ENCODE data around the gene STIM1. TPM values are rescaled to one million over a fixed set of nuclear protein-coding genes. Genes with fewer than 3 reads are reported as not detected.

STIM1 gene
- total RNA-seq, 1 donor from 2014 or later, result 77.6 TPM

GRCh38 chr11:3823303-3823702 is 32.2 kb upstream of the STIM1 start:
- H3K9me3 Mint-ChIP-seq, result no peaks in the 10 kb centered on the region
- no peak for DNase-seq (ENCODE audit: low spot score)
- no peak overlapping the region for H3K4me3 Mint-ChIP-seq (ENCODE audit: low read depth)
- H3K27ac Mint-ChIP-seq, result peak overlapping the region; percentile 55
- intact Hi-C loops (cut with micrococcal nuclease), result no loop called here
- H3K36me3 Mint-ChIP-seq (ENCODE audit: low read depth), result peaks cover 54% of the 10 kb centered on the region
- peaks cover 24% of the 10 kb centered on the region for H3K4me1 Mint-ChIP-seq (ENCODE audit: low read depth)
- no peaks in the 10 kb centered on the region for H3K27me3 Mint-ChIP-seq (ENCODE audit: low read depth)

- intact Hi-C loops (cut with micrococcal nuclease), result loop anchor here (1.0 kb wide), 2 partner anchors 17 to 248 kb away; no protein-coding TSS in a partner anchor
- no peak for DNase-seq (ENCODE audit: low spot score)
- H3K4me1 Mint-ChIP-seq (ENCODE audit: low read depth), result peaks cover 24% of the 10 kb centered on the region
- H3K9me3 Mint-ChIP-seq, result no peaks in the 10 kb centered on the region
- H3K36me3 Mint-ChIP-seq (ENCODE audit: low read depth), result peaks cover 56% of the 10 kb centered on the region
- no peak overlapping the region for H3K4me3 Mint-ChIP-seq (ENCODE audit: low read depth)
- peak overlapping the region; percentile 48 for H3K27ac Mint-ChIP-seq
- H3K27me3 Mint-ChIP-seq (ENCODE audit: low read depth), result no peaks in the 10 kb centered on the region
Observed at GRCh38 chr11:3823762-3824506, 31.5 kb upstream of the STIM1 start.

DNA sequence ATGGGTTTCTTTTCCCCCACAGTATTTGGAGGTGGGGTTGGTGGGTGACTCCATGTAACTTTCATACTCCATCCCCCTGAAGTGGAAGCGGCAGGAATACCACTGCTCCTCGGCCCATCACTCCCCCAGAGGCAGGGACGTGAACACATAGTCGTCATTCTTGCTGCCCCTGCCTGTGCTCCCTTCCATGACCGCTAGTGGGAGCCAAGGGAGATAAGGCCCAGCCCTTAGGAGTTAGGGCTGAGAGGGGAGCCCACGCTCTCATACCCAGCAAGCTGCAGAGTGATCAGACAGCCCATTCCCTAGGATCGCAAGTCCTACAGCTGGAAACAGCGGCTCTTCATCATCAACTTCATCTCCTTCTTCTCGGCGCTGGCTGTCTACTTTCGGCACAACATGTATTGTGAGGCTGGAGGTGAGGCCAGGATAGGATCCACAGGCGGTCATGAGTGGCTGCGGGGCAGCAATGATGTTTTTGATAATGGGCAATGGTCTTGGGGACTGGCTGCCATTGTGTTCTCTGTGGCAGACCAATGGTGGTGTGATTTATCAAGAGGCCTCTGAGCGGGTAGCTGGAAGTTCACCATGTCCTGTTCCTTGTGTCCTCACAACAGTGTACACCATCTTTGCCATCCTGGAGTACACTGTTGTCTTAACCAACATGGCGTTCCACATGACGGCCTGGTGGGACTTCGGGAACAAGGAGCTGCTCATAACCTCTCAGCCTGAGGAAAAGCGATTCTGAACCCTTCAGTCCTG is 30.6 kb upstream of the STIM1 start:
- Mint-ChIP-seq H3K36me3 (ENCODE audit: low read depth) (peaks cover 59% of the 10 kb centered on the region), H3K9me3 (no peaks in the 10 kb centered on the region), H3K4me1 (ENCODE audit: low read depth) (peaks cover 24% of the 10 kb centered on the region), H3K27me3 (ENCODE audit: low read depth) (no peaks in the 10 kb centered on the region), H3K27ac (peak overlapping the region; percentile 48), H3K4me3 (ENCODE audit: low read depth) (no peak overlapping the region)
- peak; percentile 67 for DNase-seq (ENCODE audit: low spot score)
- intact Hi-C loops (cut with micrococcal nuclease), result loop anchor here (1.0 kb wide), 2 partner anchors 16 to 247 kb away; no protein-coding TSS in a partner anchor

GRCh38 chr11:3825473-3826154 is 29.9 kb upstream of the STIM1 start:
- DNase-seq (ENCODE audit: low spot score), result no peak
- Mint-ChIP-seq H3K4me1 (ENCODE audit: low read depth) (peaks cover 30% of the 10 kb centered on the region), H3K27ac (peak overlapping the region; percentile 53), H3K36me3 (ENCODE audit: low read depth) (peaks cover 66% of the 10 kb centered on the region), H3K9me3 (no peaks in the 10 kb centered on the region), H3K27me3 (ENCODE audit: low read depth) (no peaks in the 10 kb centered on the region), H3K4me3 (ENCODE audit: low read depth) (no peak overlapping the region)
- intact Hi-C loops (cut with micrococcal nuclease), result no loop called here

GRCh38 chr11:3826721-3827120 is 28.7 kb upstream of the STIM1 start:
- no peak for DNase-seq (ENCODE audit: low spot score)
- peaks cover 78% of the 10 kb centered on the region for H3K36me3 Mint-ChIP-seq (ENCODE audit: low read depth)
- H3K4me1 Mint-ChIP-seq (ENCODE audit: low read depth), result peaks cover 41% of the 10 kb centered on the region

GRCh38 chr11:3827434-3828186 is 27.9 kb upstream of the STIM1 start:
- Mint-ChIP-seq H3K27me3 (ENCODE audit: low read depth) (no peaks in the 10 kb centered on the region), H3K9me3 (no peaks in the 10 kb centered on the region), H3K36me3 (ENCODE audit: low read depth) (peaks cover 80% of the 10 kb centered on the region), H3K4me1 (ENCODE audit: low read depth) (peaks cover 50% of the 10 kb centered on the region), H3K4me3 (ENCODE audit: low read depth) (no peak overlapping the region), H3K27ac (peak overlapping the region; percentile 14)
- intact Hi-C loops (cut with micrococcal nuclease), result no loop called here
- no peak for DNase-seq (ENCODE audit: low spot score)

More at GRCh38 chr11:3826721-3827120, 28.7 kb upstream of the STIM1 start:
- Mint-ChIP-seq H3K9me3 (no peaks in the 10 kb centered on the region), H3K4me3 (ENCODE audit: low read depth) (no peak overlapping the region), H3K27me3 (ENCODE audit: low read depth) (no peaks in the 10 kb centered on the region), H3K27ac (no peak overlapping the region)
- intact Hi-C loops (cut with micrococcal nuclease), result no loop called here

DNA sequence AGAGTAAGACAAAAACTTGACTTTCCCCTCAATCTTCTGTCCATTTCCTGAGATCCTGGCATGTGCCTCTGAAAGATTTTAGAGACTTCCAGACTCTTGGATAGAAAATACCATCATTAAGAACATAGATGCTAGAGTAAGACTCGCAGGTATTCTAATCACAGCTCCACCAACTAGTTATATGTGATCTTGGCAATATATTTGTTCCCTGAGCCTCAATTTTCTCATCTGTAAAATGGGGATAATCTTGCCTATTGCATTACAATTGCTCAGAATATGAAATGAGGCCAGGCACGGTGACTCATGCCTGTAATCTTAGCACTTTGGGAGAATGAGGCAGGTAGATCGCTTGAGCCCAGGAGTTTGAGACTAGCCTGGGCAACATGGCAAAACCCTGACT is 25.4 kb upstream of the STIM1 start:
- no peaks in the 10 kb centered on the region for H3K9me3 Mint-ChIP-seq
- no peak for DNase-seq (ENCODE audit: low spot score)
- H3K27me3 Mint-ChIP-seq (ENCODE audit: low read depth), result no peaks in the 10 kb centered on the region
- H3K36me3 Mint-ChIP-seq (ENCODE audit: low read depth), result peaks cover 85% of the 10 kb centered on the region
- H3K4me1 Mint-ChIP-seq (ENCODE audit: low read depth), result peaks cover 65% of the 10 kb centered on the region
- H3K27ac Mint-ChIP-seq, result peak overlapping the region; percentile 46
- no peak overlapping the region for H3K4me3 Mint-ChIP-seq (ENCODE audit: low read depth)
- intact Hi-C loops (cut with micrococcal nuclease), result no loop called here

GRCh38 chr11:3830730-3831129 is 24.7 kb upstream of the STIM1 start:
- Mint-ChIP-seq H3K36me3 (ENCODE audit: low read depth) (peaks cover 87% of the 10 kb centered on the region), H3K27me3 (ENCODE audit: low read depth) (no peaks in the 10 kb centered on the region), H3K27ac (peak overlapping the region; percentile 86), H3K9me3 (no peaks in the 10 kb centered on the region), H3K4me3 (ENCODE audit: low read depth) (no peak overlapping the region), H3K4me1 (ENCODE audit: low read depth) (peaks cover 69% of the 10 kb centered on the region)
- DNase-seq (ENCODE audit: low spot score), result no peak
- intact Hi-C loops (cut with micrococcal nuclease), result no loop called here

DNA sequence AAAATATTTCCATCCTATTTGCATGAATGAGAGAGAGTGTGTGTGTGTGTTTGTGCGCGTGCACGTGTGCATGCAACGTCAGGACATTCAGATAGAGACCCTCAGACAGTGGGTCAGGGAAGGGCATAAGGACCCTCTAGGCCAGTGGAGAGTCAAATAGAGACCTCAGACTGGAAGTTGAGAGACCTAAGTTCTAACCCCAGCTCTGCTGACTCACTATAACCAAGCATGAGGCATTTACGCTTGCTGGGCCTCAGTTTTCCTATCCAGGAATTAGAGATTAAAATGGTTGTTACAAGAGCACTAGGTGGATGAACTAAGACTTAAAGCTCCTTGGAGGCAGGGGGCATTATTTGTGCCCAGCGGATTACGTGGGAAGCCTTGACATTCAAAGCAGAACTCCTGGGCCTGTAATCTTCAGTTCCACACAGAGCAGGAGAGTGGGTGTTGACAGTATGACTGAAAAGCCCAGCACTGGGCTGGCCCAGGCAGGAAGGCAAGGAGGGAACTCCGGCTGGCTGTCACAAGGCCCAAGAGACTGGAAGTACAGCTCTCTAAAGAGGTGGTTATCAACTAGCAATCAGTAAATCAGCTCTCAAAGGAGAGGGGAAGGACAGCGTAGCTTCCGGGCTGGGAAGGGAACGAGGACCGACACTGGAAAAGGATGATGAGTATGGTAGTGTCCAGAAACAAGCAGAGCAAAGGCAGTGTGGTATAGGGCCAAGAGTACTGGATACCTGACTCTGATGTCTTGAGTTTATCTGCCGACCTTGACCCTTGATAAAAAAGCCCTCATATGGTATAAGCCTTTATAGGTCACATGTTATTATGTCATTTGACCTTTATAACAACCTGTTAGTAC is 23.9 kb upstream of the STIM1 start:
- Mint-ChIP-seq H3K27me3 (ENCODE audit: low read depth) (no peaks in the 10 kb centered on the region), H3K9me3 (no peaks in the 10 kb centered on the region), H3K27ac (peak overlapping the region; percentile 86), H3K4me3 (ENCODE audit: low read depth) (no peak overlapping the region), H3K36me3 (ENCODE audit: low read depth) (peaks cover 82% of the 10 kb centered on the region), H3K4me1 (ENCODE audit: low read depth) (peaks cover 67% of the 10 kb centered on the region)
- intact Hi-C loops (cut with micrococcal nuclease), result no loop called here
- no peak for DNase-seq (ENCODE audit: low spot score)

DNA sequence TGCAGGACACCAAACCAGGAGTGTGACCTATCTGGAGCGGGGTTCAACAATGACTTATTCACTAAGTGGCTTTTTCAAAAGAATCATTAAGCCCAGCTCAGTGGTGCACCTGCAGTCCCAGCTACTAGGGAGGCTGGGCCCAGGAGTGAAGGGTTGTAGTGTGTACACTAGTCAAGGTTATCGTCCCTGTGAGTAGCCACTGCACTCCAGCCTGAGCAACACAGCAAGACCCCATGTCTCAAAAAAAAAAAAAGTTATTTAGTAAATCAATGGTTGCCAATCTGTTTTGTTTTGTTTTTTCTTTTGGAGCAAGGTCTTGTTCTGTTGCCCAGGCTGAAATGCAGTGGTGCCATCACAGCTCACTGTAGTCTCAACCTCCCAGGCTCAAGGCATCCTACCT is 22.6 kb upstream of the STIM1 start:
- peak overlapping the region; percentile 29 for H3K27ac Mint-ChIP-seq
- H3K27me3 Mint-ChIP-seq (ENCODE audit: low read depth), result no peaks in the 10 kb centered on the region
- intact Hi-C loops (cut with micrococcal nuclease), result no loop called here
- no peak overlapping the region for H3K4me3 Mint-ChIP-seq (ENCODE audit: low read depth)
- no peak for DNase-seq (ENCODE audit: low spot score)
- no peaks in the 10 kb centered on the region for H3K9me3 Mint-ChIP-seq
- peaks cover 79% of the 10 kb centered on the region for H3K36me3 Mint-ChIP-seq (ENCODE audit: low read depth)
- H3K4me1 Mint-ChIP-seq (ENCODE audit: low read depth), result peaks cover 72% of the 10 kb centered on the region

DNA sequence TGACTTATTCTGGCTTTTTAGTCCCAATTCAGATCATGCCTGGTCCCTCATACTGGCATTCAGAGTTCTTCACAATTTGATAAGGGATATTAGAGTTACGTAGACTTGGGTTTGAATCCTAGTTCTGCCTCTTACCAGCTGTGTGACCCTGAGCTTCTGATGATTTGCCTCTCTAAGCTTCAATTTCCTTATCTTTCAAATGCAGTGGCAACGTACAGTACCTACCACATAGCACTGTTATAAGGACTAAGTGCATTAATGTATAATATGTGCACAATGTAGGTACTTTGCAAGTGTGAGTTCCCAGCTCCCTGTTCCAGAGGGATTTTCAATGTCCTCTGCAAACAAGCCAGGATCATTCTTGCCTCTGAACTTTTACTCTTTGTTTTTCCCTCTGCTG is 22.0 kb upstream of the STIM1 start:
- peak overlapping the region; percentile 69 for H3K27ac Mint-ChIP-seq
- peaks cover 74% of the 10 kb centered on the region for H3K4me1 Mint-ChIP-seq (ENCODE audit: low read depth)
- DNase-seq (ENCODE audit: low spot score), result no peak
- peaks cover 79% of the 10 kb centered on the region for H3K36me3 Mint-ChIP-seq (ENCODE audit: low read depth)
- H3K9me3 Mint-ChIP-seq, result no peaks in the 10 kb centered on the region
- intact Hi-C loops (cut with micrococcal nuclease), result no loop called here
- no peaks in the 10 kb centered on the region for H3K27me3 Mint-ChIP-seq (ENCODE audit: low read depth)
- no peak overlapping the region for H3K4me3 Mint-ChIP-seq (ENCODE audit: low read depth)

DNA sequence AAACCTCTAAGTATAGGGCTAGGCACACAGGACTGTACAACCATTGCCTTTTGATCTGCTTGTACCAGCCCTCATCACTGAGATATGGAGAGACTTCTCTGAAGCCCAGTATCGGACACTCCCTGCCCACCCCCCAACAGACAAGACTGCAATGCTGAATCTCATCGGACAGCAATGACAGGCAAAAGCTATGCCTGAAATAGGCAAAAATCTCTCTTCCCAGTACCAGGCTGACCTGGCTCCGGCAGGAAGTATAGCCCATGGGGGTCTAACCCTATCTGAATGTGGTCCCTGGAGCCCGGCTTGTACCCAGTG is 21.2 kb upstream of the STIM1 start:
- peaks cover 84% of the 10 kb centered on the region for H3K36me3 Mint-ChIP-seq (ENCODE audit: low read depth)
- peaks cover 80% of the 10 kb centered on the region for H3K4me1 Mint-ChIP-seq (ENCODE audit: low read depth)
- peak overlapping the region; percentile 41 for H3K4me3 Mint-ChIP-seq (ENCODE audit: low read depth)

More for the DNA sequence above, 21.2 kb upstream of the STIM1 start:
- Mint-ChIP-seq H3K9me3 (no peaks in the 10 kb centered on the region), H3K27ac (peak overlapping the region; percentile 69), H3K27me3 (ENCODE audit: low read depth) (no peaks in the 10 kb centered on the region)
- intact Hi-C loops (cut with micrococcal nuclease), result no loop called here
- DNase-seq (ENCODE audit: low spot score), result no peak

Data from activated T-helper 2 cell treated with anti-CD3 and anti-CD28 coated beads, Interferon-gamma antibody, Interleukin-2, Interleukin-4, amounts not matched to agents 10 μg/mL and 5 μg/mL and 100 μg/mL, durations not matched to agents 14 hours and 24 hours and 36 hours (primary cell).